K562 (cell line): ENCODE data around the gene CSNK1A1. TPM values are rescaled to one million over a fixed set of nuclear protein-coding genes. Genes with fewer than 3 reads are reported as not detected.
A peak's percentile ranks its signal among the peaks of the same experiment; 100 is the strongest.

Source experiments
- BRD9 ChIP-seq: fragments of 450-650 bp; IDR thresholded peaks from 2 replicates; pipeline ENCODE4 v1.6.1; 2018; ENCODE audit warnings: low read depth; ENCODE audit not compliant: partially characterized antibody
- CTCFL ChIP-seq: IDR thresholded peaks from 2 replicates; pipeline ENCODE4 v1.6.1; 2011; ENCODE audit warnings: borderline replicate concordance, low read depth, mild to moderate bottlenecking, moderate library complexity, low read length; ENCODE audit not compliant: insufficient read depth, poor library complexity, severe bottlenecking
- ETS1 ChIP-seq: conservative IDR thresholded peaks from 2 replicates; pipeline ENCODE4 v1.6.1; 2011; ENCODE audit warnings: low read depth, mild to moderate bottlenecking, low read length; ENCODE audit not compliant: control insufficient read depth
- MECOM ChIP-seq: fragments of 250-450 bp; sonication (Bioruptor Pico); IDR thresholded peaks from 2 replicates; pipeline ENCODE4 v1.8.0; 2022; ENCODE audit warnings: inconsistent platforms
- MTA2 ChIP-seq: fragments of 450-650 bp; IDR thresholded peaks from 2 replicates; pipeline ENCODE4 v1.6.1; 2016; ENCODE audit warnings: low read depth
- MYC ChIP-seq, 2 experiments: fragments of 250-450 bp in 1 of 2; sonication (Bioruptor Pico) in 1 of 2; IDR thresholded peaks; 2 replicates each; pipeline versions ENCODE4 v1.5.1 to v1.6.1; 2012 to 2021; ENCODE audit warnings: low read depth in 2 of 2, borderline replicate concordance in 1 of 2, improper control_type of control experiment in 1 of 2, low read length in 1 of 2, mild to moderate bottlenecking in 1 of 2, moderate library complexity in 1 of 2
- NR2C2 ChIP-seq, 2 experiments: fragments of 200-800 bp in 1 of 2; sonication (Bioruptor generic) in 1 of 2; sonication (generic) in 1 of 2; formaldehyde crosslinking in 1 of 2; IDR thresholded peaks; 2 replicates each; pipeline versions ENCODE4 v1.6.1 to v1.8.0; 2016 to 2022; ENCODE audit warnings: mild to moderate bottlenecking in 1 of 2, missing compliant biosample characterization in 1 of 2, missing genetic modification characterization in 1 of 2, missing genetic modification reagents in 1 of 2
- PTBP1 ChIP-seq: fragments of 200-400 bp; formaldehyde crosslinking; IDR thresholded peaks from 2 replicates; pipeline ENCODE4 v1.6.1; 2017; ENCODE audit warnings: low read depth, low read length
- SIN3B ChIP-seq: fragments of 450-650 bp; IDR thresholded peaks from 2 replicates; pipeline ENCODE4 v1.6.1; 2017; ENCODE audit warnings: low read depth, mild to moderate bottlenecking, moderate library complexity
- SNAPC5 ChIP-seq: fragments of 250-450 bp; sonication (Bioruptor Pico); IDR thresholded peaks from 2 replicates; pipeline ENCODE4 v1.8.0; 2021; ENCODE audit warnings: moderate library complexity, mild to moderate bottlenecking, inconsistent platforms
- SREBF2 ChIP-seq: sonication (generic); formaldehyde crosslinking; IDR thresholded peaks from 2 replicates; pipeline ENCODE4 v1.4.0; 2020; ENCODE audit warnings: mild to moderate bottlenecking, missing genetic modification reagents
- ZFP30 ChIP-seq: fragments of 250-450 bp; sonication (Bioruptor Pico); IDR thresholded peaks from 2 replicates; pipeline ENCODE4 v1.8.0; 2022; ENCODE audit warnings: moderate library complexity, mild to moderate bottlenecking, inconsistent platforms, borderline replicate concordance
- ZNF140 ChIP-seq: fragments of 250-450 bp; sonication (Bioruptor Pico); IDR thresholded peaks from 2 replicates; pipeline ENCODE4 v1.8.0; 2021; ENCODE audit warnings: moderate library complexity, mild to moderate bottlenecking, inconsistent platforms
- ZNF224 ChIP-seq: sonication (generic); formaldehyde crosslinking; IDR thresholded peaks from 2 replicates; pipeline ENCODE4 v1.8.0; 2022; ENCODE audit warnings: mild to moderate bottlenecking, missing genetic modification reagents
- ZNF280A ChIP-seq: fragments of 450-650 bp; IDR thresholded peaks from 2 replicates; pipeline ENCODE4 v1.6.1; 2018; ENCODE audit warnings: mild to moderate bottlenecking, low read depth; ENCODE audit not compliant: partially characterized antibody
- ZNF3 ChIP-seq: fragments of 250-450 bp; sonication (Bioruptor Pico); IDR thresholded peaks from 2 replicates; pipeline ENCODE4 v1.5.0; 2021; ENCODE audit warnings: mild to moderate bottlenecking, moderate library complexity
- ZNF586 ChIP-seq: fragments of 450-650 bp; formaldehyde crosslinking; conservative IDR thresholded peaks from 2 replicates; pipeline ENCODE4 v1.4.0; 2020; ENCODE audit warnings: mild to moderate bottlenecking, moderate library complexity
- polyA plus RNA-seq, 8 experiments: library from polyadenylated mRNA; depleted of rRNA in 4 of 8; stranded (reverse) in 5 of 8; unstranded in 3 of 8; fragments of >200 nt; fragmentation: Nextera tagmentation in 2 of 8; fragmentation: Illumina TruSeq in 1 of 8; extraction: Ambion mirVana in 2 of 8; extraction: Trizol in 1 of 8; gene quantifications; 2 replicates each; pipeline versions ENCODE4 v1.2.1 to v1.2.3, GENCODE V29; 2011 to 2014; ENCODE audit warnings: inconsistent platforms in 1 of 8, missing spikeins in 1 of 8
- total RNA-seq, 7 experiments: library from RNA; depleted of rRNA in 6 of 7; stranded (reverse); fragments of >200 nt in 6 of 7; fragmentation: Illumina TruSeq in 2 of 7; extraction: Trizol in 2 of 7; gene quantifications; 2 replicates each; pipeline versions ENCODE4 v1.2.1 to v1.2.3, GENCODE V29; 2011 to 2021; ENCODE audit warnings: low replicate concordance in 1 of 7
- TF ChIP-seq, protein P1 (sequence below), 2 experiments: fragments of 450-650 bp; IDR thresholded peaks; 2 replicates each; pipeline ENCODE4 v1.6.1; 2016
- TF ChIP-seq, protein P2 (sequence below): sonication (generic); formaldehyde crosslinking; IDR thresholded peaks from 2 replicates; pipeline ENCODE4 v1.9.0; 2022; ENCODE audit warnings: mild to moderate bottlenecking, missing genetic modification reagents

The CSNK1A1 gene
- total and polyA plus RNA-seq, 9 of the 15 experiments (the other 6 are each of a cell fraction or from before 2014, with no cell fraction given) = 49.1 to 196 (median 154) TPM

DNA sequence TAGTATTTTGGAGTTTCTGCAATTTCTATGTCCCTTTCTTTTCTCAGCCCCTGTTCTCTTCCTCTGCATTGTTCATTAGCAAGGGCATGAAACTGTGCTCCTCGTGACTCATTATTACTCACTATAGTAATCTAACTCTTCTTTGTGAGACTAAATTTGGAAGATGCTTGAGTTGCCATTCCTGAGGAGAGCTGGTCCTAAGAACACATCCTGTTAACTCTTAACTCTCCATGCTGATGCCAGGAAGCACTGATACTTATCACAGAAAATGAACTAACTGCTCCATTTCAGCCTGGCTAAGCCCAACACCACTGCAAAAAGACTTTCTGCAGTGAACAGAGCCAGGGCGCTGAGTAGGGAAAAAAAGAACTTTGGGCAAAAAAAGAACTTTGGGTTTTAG, 10.6 kb upstream of the CSNK1A1 start (continued):
- TF ChIP-seq, protein P1, sequence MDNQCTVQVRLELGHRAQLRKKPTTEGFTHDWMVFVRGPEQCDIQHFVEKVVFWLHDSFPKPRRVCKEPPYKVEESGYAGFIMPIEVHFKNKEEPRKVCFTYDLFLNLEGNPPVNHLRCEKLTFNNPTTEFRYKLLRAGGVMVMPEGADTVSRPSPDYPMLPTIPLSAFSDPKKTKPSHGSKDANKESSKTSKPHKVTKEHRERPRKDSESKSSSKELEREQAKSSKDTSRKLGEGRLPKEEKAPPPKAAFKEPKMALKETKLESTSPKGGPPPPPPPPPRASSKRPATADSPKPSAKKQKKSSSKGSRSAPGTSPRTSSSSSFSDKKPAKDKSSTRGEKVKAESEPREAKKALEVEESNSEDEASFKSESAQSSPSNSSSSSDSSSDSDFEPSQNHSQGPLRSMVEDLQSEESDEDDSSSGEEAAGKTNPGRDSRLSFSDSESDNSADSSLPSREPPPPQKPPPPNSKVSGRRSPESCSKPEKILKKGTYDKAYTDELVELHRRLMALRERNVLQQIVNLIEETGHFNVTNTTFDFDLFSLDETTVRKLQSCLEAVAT (IDR thresholded peaks at IDR 0.05) = no peak
- TF ChIP-seq ZNF3 (no peak), ETS1 (no peak), BRD9 (no peak), NR2C2 (CRISPR knock-in tag; IDR thresholded peaks at IDR 0.05) (no peak), NR2C2 (tag; IDR thresholded peaks at IDR 0.05) (0 out of 2 replicates have a peak, but pooled peaks have one; percentile 26), ZFP30 (CRISPR knock-in tag) (no peak), ZNF280A (no peak), SREBF2 (CRISPR knock-in tag) (no peak), ZNF586 (CRISPR knock-in tag) (no peak), SNAPC5 (CRISPR knock-in tag) (no peak), PTBP1 (no peak), ZNF140 (CRISPR knock-in tag) (no peak), MECOM (no peak), MTA2 (peak; percentile 14; the same call in 1 of the 2 replicates), MYC (IDR thresholded peaks at IDR 0.05; ENCODE audit: low read depth, low read length) (0 out of 2 replicates have a peak, but pooled peaks have one; percentile 31), MYC (CRISPR knock-in tag; IDR thresholded peaks at IDR 0.05; ENCODE audit: borderline replicate concordance, low read depth) (no peak), ZNF224 (CRISPR knock-in tag) (no peak), CTCFL (no peak), SIN3B (no peak)
- TF ChIP-seq, protein P2, sequence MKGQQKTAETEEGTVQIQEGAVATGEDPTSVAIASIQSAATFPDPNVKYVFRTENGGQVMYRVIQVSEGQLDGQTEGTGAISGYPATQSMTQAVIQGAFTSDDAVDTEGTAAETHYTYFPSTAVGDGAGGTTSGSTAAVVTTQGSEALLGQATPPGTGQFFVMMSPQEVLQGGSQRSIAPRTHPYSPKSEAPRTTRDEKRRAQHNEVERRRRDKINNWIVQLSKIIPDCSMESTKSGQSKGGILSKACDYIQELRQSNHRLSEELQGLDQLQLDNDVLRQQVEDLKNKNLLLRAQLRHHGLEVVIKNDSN (CRISPR knock-in tag) = no peak
